Parathyroid adenoma (tissue), 2 donors: Measurements from ENCODE around the gene GUCA1C.

Experiments
- H2AFZ ChIP-seq: fragments of 300-600 bp; sonication (generic); one replicate; pipeline ENCODE4 v1.7.0; 2017; ENCODE audit warnings: antibody characterized with exemption, mild to moderate bottlenecking
- H3K27ac ChIP-seq: fragments of 300-600 bp; sonication (generic); one replicate; pipeline ENCODE4 v1.7.0; 2017
- H3K27me3 ChIP-seq: fragments of 300-600 bp; sonication (generic); one replicate; pipeline ENCODE4 v1.7.0; 2017; ENCODE audit warnings: low read length; ENCODE audit not compliant: control insufficient read depth, insufficient read depth
- H3K36me3 ChIP-seq: fragments of 300-600 bp; sonication (generic); one replicate; pipeline ENCODE4 v1.7.0; 2017; ENCODE audit warnings: low read length; ENCODE audit not compliant: control insufficient read depth, insufficient read depth
- H3K4me1 ChIP-seq: fragments of 300-600 bp; sonication (generic); one replicate; pipeline ENCODE4 v1.7.0; 2017; ENCODE audit warnings: control low read depth
- H3K4me2 ChIP-seq: fragments of 300-600 bp; sonication (generic); one replicate; pipeline ENCODE4 v1.7.0; 2017; ENCODE audit warnings: low read length
- H3K4me3 ChIP-seq: fragments of 300-600 bp; sonication (generic); one replicate; pipeline ENCODE4 v1.7.0; 2017; ENCODE audit warnings: low read depth, low read length
- H3K79me2 ChIP-seq: fragments of 300-600 bp; sonication (generic); one replicate; pipeline ENCODE4 v1.7.0; 2017; ENCODE audit warnings: control low read depth
- H3K9ac ChIP-seq: fragments of 300-600 bp; sonication (generic); one replicate; pipeline ENCODE4 v1.7.0; 2017; ENCODE audit warnings: mild to moderate bottlenecking
- H3K9me3 ChIP-seq: fragments of 300-600 bp; sonication (generic); one replicate; pipeline ENCODE4 v1.7.0; 2017; ENCODE audit warnings: low read length; ENCODE audit not compliant: control insufficient read depth
- CTCF ChIP-seq: fragments of 300-600 bp; sonication (generic); IDR thresholded peaks from one replicate; pipeline ENCODE4 v1.7.0; 2017; ENCODE audit warnings: antibody characterized with exemption, mild to moderate bottlenecking
- donor health status: primary hyperparathyroidism.

Gene GUCA1C

GRCh38 chr3:108883373-108883772 lies 70.3 kb downstream of the GUCA1C start:
- no peak overlapping the region for H3K9ac ChIP-seq
- no peaks in the 10 kb centered on the region for H3K9me3 ChIP-seq
- no peak overlapping the region for H3K4me3 ChIP-seq
- no peaks in the 10 kb centered on the region for H3K36me3 ChIP-seq
- H3K27ac ChIP-seq, result no peak overlapping the region
- H3K4me2 ChIP-seq, result no peak overlapping the region
- no peaks in the 10 kb centered on the region for H3K79me2 ChIP-seq
- no peaks in the 10 kb centered on the region for H3K4me1 ChIP-seq
- TF ChIP-seq CTCF, result no peak
- no peak overlapping the region for H2AFZ ChIP-seq
- H3K27me3 ChIP-seq, result no peaks in the 10 kb centered on the region

GRCh38 chr3:108882762-108883161 lies 70.9 kb downstream of the GUCA1C start:
- Histone ChIP-seq H3K4me1 (no peaks in the 10 kb centered on the region), H3K4me3 (no peak overlapping the region), H3K4me2 (no peak overlapping the region), H2AFZ (no peak overlapping the region), H3K36me3 (no peaks in the 10 kb centered on the region), H3K9ac (no peak overlapping the region), H3K27me3 (no peaks in the 10 kb centered on the region), H3K27ac (no peak overlapping the region), H3K9me3 (no peaks in the 10 kb centered on the region), H3K79me2 (no peaks in the 10 kb centered on the region)
- TF ChIP-seq CTCF, result no peak

- no peaks in the 10 kb centered on the region for H3K27me3 ChIP-seq
- H3K4me1 ChIP-seq, result no peaks in the 10 kb centered on the region
- H3K36me3 ChIP-seq, result no peaks in the 10 kb centered on the region
- H3K79me2 ChIP-seq, result no peaks in the 10 kb centered on the region
- TF ChIP-seq CTCF, result no peak
- H2AFZ ChIP-seq, result no peak overlapping the region
- no peak overlapping the region for H3K9ac ChIP-seq
- H3K4me3 ChIP-seq, result no peak overlapping the region
- no peaks in the 10 kb centered on the region for H3K9me3 ChIP-seq
- no peak overlapping the region for H3K4me2 ChIP-seq
- no peak overlapping the region for H3K27ac ChIP-seq
These were observed 73.8 kb downstream of the GUCA1C start for GRCh38 chr3:108879915-108880314.

- TF ChIP-seq CTCF, result no peak
- no peak overlapping the region for H3K4me2 ChIP-seq
- no peaks in the 10 kb centered on the region for H3K36me3 ChIP-seq
- H3K4me3 ChIP-seq, result no peak overlapping the region
- no peaks in the 10 kb centered on the region for H3K4me1 ChIP-seq
- H3K27ac ChIP-seq, result no peak overlapping the region
- H3K27me3 ChIP-seq, result no peaks in the 10 kb centered on the region
- H3K9me3 ChIP-seq, result no peaks in the 10 kb centered on the region
- no peaks in the 10 kb centered on the region for H3K79me2 ChIP-seq
- no peak overlapping the region for H3K9ac ChIP-seq
- no peak overlapping the region for H2AFZ ChIP-seq
These were observed 75.8 kb downstream of the GUCA1C start for GRCh38 chr3:108877901-108878300.

GRCh38 chr3:108863799-108864135 lies 89.9 kb downstream of the GUCA1C start:
- H2AFZ ChIP-seq, result no peak overlapping the region
- H3K27ac ChIP-seq, result no peak overlapping the region
- no peak for TF ChIP-seq CTCF
- H3K9me3 ChIP-seq, result no peaks in the 10 kb centered on the region
- no peak overlapping the region for H3K9ac ChIP-seq
- no peaks in the 10 kb centered on the region for H3K27me3 ChIP-seq
- H3K4me2 ChIP-seq, result no peak overlapping the region
- no peak overlapping the region for H3K4me3 ChIP-seq
- H3K36me3 ChIP-seq, result no peaks in the 10 kb centered on the region
- no peaks in the 10 kb centered on the region for H3K79me2 ChIP-seq
- H3K4me1 ChIP-seq, result no peaks in the 10 kb centered on the region
